Measurements from ENCODE around the gene LEFTY2. TPM values are rescaled to one million over a fixed set of nuclear protein-coding genes. Genes with fewer than 3 reads are reported as not detected.

The LEFTY2 gene
- total and polyA plus RNA-seq, 9 of the 15 experiments (the other 6 are each of a cell fraction or from before 2014, with no cell fraction given), result 0.04 to 0.14 TPM; not detected in 7

DNA sequence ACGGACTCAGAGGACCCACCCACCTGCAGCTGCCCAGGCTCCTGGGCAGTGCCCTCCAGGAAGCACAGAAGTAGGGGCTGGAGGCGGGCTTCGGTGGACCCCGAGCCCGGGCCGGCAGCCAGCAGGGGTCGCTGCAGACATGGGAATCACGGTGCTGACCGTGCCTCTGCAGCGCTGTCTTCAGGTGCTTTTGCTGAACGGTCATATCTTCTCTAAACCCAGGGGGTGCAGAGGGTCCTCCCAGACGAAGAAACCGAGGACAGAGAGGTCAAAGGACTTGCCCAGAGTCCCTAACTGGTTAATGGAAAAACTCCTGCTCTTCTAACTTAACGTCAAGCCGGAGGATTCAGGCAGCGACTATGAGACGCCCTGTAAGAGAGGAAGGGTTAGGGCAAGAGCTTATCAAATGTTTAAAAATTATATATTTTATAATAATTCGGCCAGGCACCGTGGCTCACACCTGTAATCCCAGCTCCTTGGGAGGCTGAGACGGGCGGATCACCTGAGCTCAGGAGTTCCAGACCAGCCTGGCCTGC is 21.5 kb upstream of the LEFTY2 start (continued):
- TF ChIP-seq, protein P1, sequence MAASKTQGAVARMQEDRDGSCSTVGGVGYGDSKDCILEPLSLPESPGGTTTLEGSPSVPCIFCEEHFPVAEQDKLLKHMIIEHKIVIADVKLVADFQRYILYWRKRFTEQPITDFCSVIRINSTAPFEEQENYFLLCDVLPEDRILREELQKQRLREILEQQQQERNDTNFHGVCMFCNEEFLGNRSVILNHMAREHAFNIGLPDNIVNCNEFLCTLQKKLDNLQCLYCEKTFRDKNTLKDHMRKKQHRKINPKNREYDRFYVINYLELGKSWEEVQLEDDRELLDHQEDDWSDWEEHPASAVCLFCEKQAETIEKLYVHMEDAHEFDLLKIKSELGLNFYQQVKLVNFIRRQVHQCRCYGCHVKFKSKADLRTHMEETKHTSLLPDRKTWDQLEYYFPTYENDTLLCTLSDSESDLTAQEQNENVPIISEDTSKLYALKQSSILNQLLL (CRISPR knock-in tag; IDR thresholded peaks at IDR 0.05; ENCODE audit: borderline replicate concordance), result no peak
- no peak for TF ChIP-seq ZNF445 (CRISPR knock-in tag; IDR thresholded peaks at IDR 0.05; ENCODE audit: low read depth)
- TF ChIP-seq, protein P2, sequence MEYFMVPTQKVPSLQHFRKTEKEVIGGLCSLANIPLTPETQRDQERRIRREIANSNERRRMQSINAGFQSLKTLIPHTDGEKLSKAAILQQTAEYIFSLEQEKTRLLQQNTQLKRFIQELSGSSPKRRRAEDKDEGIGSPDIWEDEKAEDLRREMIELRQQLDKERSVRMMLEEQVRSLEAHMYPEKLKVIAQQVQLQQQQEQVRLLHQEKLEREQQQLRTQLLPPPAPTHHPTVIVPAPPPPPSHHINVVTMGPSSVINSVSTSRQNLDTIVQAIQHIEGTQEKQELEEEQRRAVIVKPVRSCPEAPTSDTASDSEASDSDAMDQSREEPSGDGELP (CRISPR knock-in tag; IDR thresholded peaks at IDR 0.05; ENCODE audit: borderline replicate concordance), result peak; percentile 41; the same call in 1 of the 2 replicates
- no peak for TF ChIP-seq SP1 (CRISPR knock-in tag; IDR thresholded peaks at IDR 0.05)
- TF ChIP-seq ATF7 (IDR thresholded peaks at IDR 0.05), result peak; percentile 55; the same call in 1 of the 2 replicates
- TF ChIP-seq ZFP1 (CRISPR knock-in tag; IDR thresholded peaks at IDR 0.05), result no peak
- TF ChIP-seq RB1 (IDR thresholded peaks at IDR 0.05; ENCODE audit: low read depth), result peak; percentile 97
- no peak; the same call in 1 of the 2 replicates for TF ChIP-seq CREB1 (IDR thresholded peaks at IDR 0.05)
- TF ChIP-seq CREB1 (CRISPR knock-in tag; IDR thresholded peaks at IDR 0.05), result no peak
- no peak for TF ChIP-seq YBX1 (IDR thresholded peaks at IDR 0.05)
- TF ChIP-seq, protein P3, sequence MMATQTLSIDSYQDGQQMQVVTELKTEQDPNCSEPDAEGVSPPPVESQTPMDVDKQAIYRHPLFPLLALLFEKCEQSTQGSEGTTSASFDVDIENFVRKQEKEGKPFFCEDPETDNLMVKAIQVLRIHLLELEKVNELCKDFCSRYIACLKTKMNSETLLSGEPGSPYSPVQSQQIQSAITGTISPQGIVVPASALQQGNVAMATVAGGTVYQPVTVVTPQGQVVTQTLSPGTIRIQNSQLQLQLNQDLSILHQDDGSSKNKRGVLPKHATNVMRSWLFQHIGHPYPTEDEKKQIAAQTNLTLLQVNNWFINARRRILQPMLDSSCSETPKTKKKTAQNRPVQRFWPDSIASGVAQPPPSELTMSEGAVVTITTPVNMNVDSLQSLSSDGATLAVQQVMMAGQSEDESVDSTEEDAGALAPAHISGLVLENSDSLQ (IDR thresholded peaks at IDR 0.05), result no peak
- no peak for TF ChIP-seq SAFB2 (IDR thresholded peaks at IDR 0.05; ENCODE audit: borderline replicate concordance, low read depth, low read length, severe bottlenecking)
- peak; percentile 41; the same call in 1 of the 2 replicates for TF ChIP-seq CXXC5 (CRISPR knock-in tag; IDR thresholded peaks at IDR 0.05)
- TF ChIP-seq, protein P4, sequence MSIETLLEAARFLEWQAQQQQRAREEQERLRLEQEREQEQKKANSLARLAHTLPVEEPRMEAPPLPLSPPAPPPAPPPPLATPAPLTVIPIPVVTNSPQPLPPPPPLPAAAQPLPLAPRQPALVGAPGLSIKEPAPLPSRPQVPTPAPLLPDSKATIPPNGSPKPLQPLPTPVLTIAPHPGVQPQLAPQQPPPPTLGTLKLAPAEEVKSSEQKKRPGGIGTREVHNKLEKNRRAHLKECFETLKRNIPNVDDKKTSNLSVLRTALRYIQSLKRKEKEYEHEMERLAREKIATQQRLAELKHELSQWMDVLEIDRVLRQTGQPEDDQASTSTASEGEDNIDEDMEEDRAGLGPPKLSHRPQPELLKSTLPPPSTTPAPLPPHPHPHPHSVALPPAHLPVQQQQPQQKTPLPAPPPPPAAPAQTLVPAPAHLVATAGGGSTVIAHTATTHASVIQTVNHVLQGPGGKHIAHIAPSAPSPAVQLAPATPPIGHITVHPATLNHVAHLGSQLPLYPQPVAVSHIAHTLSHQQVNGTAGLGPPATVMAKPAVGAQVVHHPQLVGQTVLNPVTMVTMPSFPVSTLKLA (conservative IDR thresholded peaks at IDR 0.05), result 0 out of 4 replicates have a peak, but pooled peaks of 1 of the 2 experiments have one; percentile 27
- peak; percentile 87 to 97 for TF ChIP-seq RAD21 (CRISPR knock-in tag; conservative IDR thresholded peaks at IDR 0.05 in 1 of 2, IDR thresholded peaks at IDR 0.05 in 1 of 2)
- no peak for TF ChIP-seq DACH1 (IDR thresholded peaks at IDR 0.05; ENCODE audit: partially characterized antibody)
- 0 out of 2 replicates have a peak, but pooled peaks have one; percentile 51 for TF ChIP-seq JUN (IDR thresholded peaks at IDR 0.05; ENCODE audit: borderline replicate concordance, low read depth, low read length)
- TF ChIP-seq JUN (CRISPR knock-in tag; IDR thresholded peaks at IDR 0.05; ENCODE audit: borderline replicate concordance), result no peak
- 0 out of 4 replicates have a peak, but pooled peaks of 1 of the 2 experiments have one; percentile 2 for TF ChIP-seq ARNT (IDR thresholded peaks at IDR 0.05)
- 0 out of 2 replicates have a peak, but pooled peaks have one; percentile 68 for TF ChIP-seq HNRNPL (IDR thresholded peaks at IDR 0.05; ENCODE audit: low read depth, low read length)
- TF ChIP-seq, protein P5, sequence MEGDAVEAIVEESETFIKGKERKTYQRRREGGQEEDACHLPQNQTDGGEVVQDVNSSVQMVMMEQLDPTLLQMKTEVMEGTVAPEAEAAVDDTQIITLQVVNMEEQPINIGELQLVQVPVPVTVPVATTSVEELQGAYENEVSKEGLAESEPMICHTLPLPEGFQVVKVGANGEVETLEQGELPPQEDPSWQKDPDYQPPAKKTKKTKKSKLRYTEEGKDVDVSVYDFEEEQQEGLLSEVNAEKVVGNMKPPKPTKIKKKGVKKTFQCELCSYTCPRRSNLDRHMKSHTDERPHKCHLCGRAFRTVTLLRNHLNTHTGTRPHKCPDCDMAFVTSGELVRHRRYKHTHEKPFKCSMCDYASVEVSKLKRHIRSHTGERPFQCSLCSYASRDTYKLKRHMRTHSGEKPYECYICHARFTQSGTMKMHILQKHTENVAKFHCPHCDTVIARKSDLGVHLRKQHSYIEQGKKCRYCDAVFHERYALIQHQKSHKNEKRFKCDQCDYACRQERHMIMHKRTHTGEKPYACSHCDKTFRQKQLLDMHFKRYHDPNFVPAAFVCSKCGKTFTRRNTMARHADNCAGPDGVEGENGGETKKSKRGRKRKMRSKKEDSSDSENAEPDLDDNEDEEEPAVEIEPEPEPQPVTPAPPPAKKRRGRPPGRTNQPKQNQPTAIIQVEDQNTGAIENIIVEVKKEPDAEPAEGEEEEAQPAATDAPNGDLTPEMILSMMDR (IDR thresholded peaks at IDR 0.05 in 2 of 3, conservative IDR thresholded peaks at IDR 0.05 in 1 of 3; ENCODE audit: insufficient read depth in 2 of 3, low read depth in 1 of 3, low read length in 3 of 3), result peak; percentile 99
- no peak for TF ChIP-seq KLF10 (CRISPR knock-in tag; IDR thresholded peaks at IDR 0.05)
